HEK293 (cell line): ENCODE results near the gene OGDHL.

Source experiments
- CTCF ChIA-PET: fragments of 350-600 bp; formaldehyde crosslinking; extraction: SDS; loops from one replicate; lab custom pipeline; 2021; ENCODE audit warnings: antibody characterized with exemption; lab: Yijun Ruan, JAX
- POLR2A ChIA-PET: fragments of 300-600 bp; formaldehyde crosslinking; extraction: SDS; loops from one replicate; lab custom pipeline; 2020; ENCODE audit warnings: antibody characterized with exemption, inconsistent platforms; lab: Yijun Ruan, JAX
- H3K27ac ChIP-seq: fragments of 200-500 bp; sonication (Bioruptor generic); 2 replicates; pipeline ENCODE4 v1.5.1; 2014; ENCODE audit warnings: low read depth, low read length, control low read depth, inconsistent platforms; ENCODE audit errors: extremely low read depth
- H3K36me3 ChIP-seq, 2 experiments: fragments of 200-500 bp in 1 of 2; sonication (Bioruptor generic) in 1 of 2; 1 replicate in 1 of 2; 2 replicates in 1 of 2; pipeline ENCODE4 v1.5.1; 2014 to 2017; ENCODE audit warnings: inconsistent platforms in 2 of 2, low read length in 2 of 2; ENCODE audit not compliant: control insufficient read depth in 2 of 2, insufficient read depth in 1 of 2
- H3K4me1 ChIP-seq: fragments of 200-500 bp; sonication (Bioruptor generic); 2 replicates; pipeline ENCODE4 v1.5.1; 2014; ENCODE audit warnings: mild to moderate bottlenecking, low read length, inconsistent platforms; ENCODE audit not compliant: control insufficient read depth, insufficient read depth
- H3K4me3 ChIP-seq: 2 replicates; pipeline ENCODE4 v1.5.1; 2011; ENCODE audit warnings: low read depth, mild to moderate bottlenecking, control low read depth, low read length, moderate library complexity
- H3K9me3 ChIP-seq: fragments of 200-500 bp; sonication (Bioruptor generic); 2 replicates; pipeline ENCODE4 v1.5.1; 2014; ENCODE audit warnings: low read depth, low read length, inconsistent platforms; ENCODE audit not compliant: control insufficient read depth, insufficient read depth
- BCL11B ChIP-seq: fragments of 450-650 bp; formaldehyde crosslinking; IDR thresholded peaks from 2 replicates; pipeline ENCODE4 v1.5.1; 2016; ENCODE audit warnings: low read depth, missing biosample characterization, missing genetic modification characterization
- EGR2 ChIP-seq: fragments of 450-650 bp; formaldehyde crosslinking; IDR thresholded peaks from 2 replicates; pipeline ENCODE4 v1.5.1; 2016; ENCODE audit warnings: low read depth, missing biosample characterization, missing genetic modification characterization
- SP3 ChIP-seq: fragments of 450-650 bp; formaldehyde crosslinking; IDR thresholded peaks from 2 replicates; pipeline ENCODE4 v1.5.1; 2016; ENCODE audit warnings: missing biosample characterization, missing genetic modification characterization
- SP7 ChIP-seq: fragments of 450-650 bp; formaldehyde crosslinking; IDR thresholded peaks from 2 replicates; pipeline ENCODE4 v1.5.1; 2016; ENCODE audit warnings: missing biosample characterization, missing genetic modification characterization
- ZBTB44 ChIP-seq: fragments of 450-650 bp; IDR thresholded peaks from 2 replicates; pipeline ENCODE4 v1.5.1; 2018; ENCODE audit warnings: missing biosample characterization, mild to moderate bottlenecking, missing genetic modification characterization
- ZBTB7A ChIP-seq: fragments of 450-650 bp; formaldehyde crosslinking; IDR thresholded peaks from 2 replicates; pipeline ENCODE4 v1.5.1; 2016; ENCODE audit warnings: low read depth, missing biosample characterization, missing genetic modification characterization
- ZEB2 ChIP-seq: fragments of 450-650 bp; formaldehyde crosslinking; IDR thresholded peaks from 2 replicates; pipeline ENCODE4 v1.5.1; 2016; ENCODE audit warnings: missing biosample characterization, missing genetic modification characterization
- ZNF133 ChIP-seq: fragments of 450-650 bp; formaldehyde crosslinking; IDR thresholded peaks from 2 replicates; pipeline ENCODE4 v1.5.1; 2016; ENCODE audit warnings: missing biosample characterization, missing genetic modification characterization
- ZNF2 ChIP-seq: fragments of 450-650 bp; formaldehyde crosslinking; IDR thresholded peaks from 2 replicates; pipeline ENCODE4 v1.5.1; 2016; ENCODE audit warnings: missing biosample characterization, missing genetic modification characterization
- ZNF24 ChIP-seq: fragments of 450-650 bp; formaldehyde crosslinking; IDR thresholded peaks from 2 replicates; pipeline ENCODE4 v1.5.1; 2016; ENCODE audit warnings: missing biosample characterization, missing genetic modification characterization
- ZNF266 ChIP-seq: fragments of 450-650 bp; formaldehyde crosslinking; IDR thresholded peaks from 2 replicates; pipeline ENCODE4 v1.5.1; 2016; ENCODE audit warnings: missing biosample characterization, missing genetic modification characterization, low read depth
- ZNF311 ChIP-seq: fragments of 450-650 bp; formaldehyde crosslinking; IDR thresholded peaks from 2 replicates; pipeline ENCODE4 v1.5.1; 2017; ENCODE audit warnings: missing biosample characterization, missing genetic modification characterization, borderline replicate concordance
- ZNF324 ChIP-seq: fragments of 450-650 bp; formaldehyde crosslinking; IDR thresholded peaks from 2 replicates; pipeline ENCODE4 v1.5.1; 2016; ENCODE audit warnings: missing biosample characterization, missing genetic modification characterization
- ZNF391 ChIP-seq: fragments of 450-650 bp; formaldehyde crosslinking; IDR thresholded peaks from 2 replicates; pipeline ENCODE4 v1.5.1; 2016; ENCODE audit warnings: low read depth, missing biosample characterization, missing genetic modification characterization, borderline replicate concordance
- ZNF394 ChIP-seq: fragments of 450-650 bp; formaldehyde crosslinking; IDR thresholded peaks from 2 replicates; pipeline ENCODE4 v1.5.1; 2016; ENCODE audit warnings: missing biosample characterization, missing genetic modification characterization, mild to moderate bottlenecking, moderate library complexity, borderline replicate concordance
- ZNF398 ChIP-seq: fragments of 450-650 bp; formaldehyde crosslinking; IDR thresholded peaks from 2 replicates; pipeline ENCODE4 v1.5.1; 2017; ENCODE audit warnings: missing biosample characterization, missing genetic modification characterization
- ZNF473 ChIP-seq: fragments of 450-650 bp; formaldehyde crosslinking; IDR thresholded peaks from 2 replicates; pipeline ENCODE4 v1.5.1; 2017; ENCODE audit warnings: missing biosample characterization, missing genetic modification characterization
- ZNF514 ChIP-seq: fragments of 450-650 bp; formaldehyde crosslinking; IDR thresholded peaks from 2 replicates; pipeline ENCODE4 v1.5.1; 2016; ENCODE audit warnings: missing biosample characterization, missing genetic modification characterization
- ZNF624 ChIP-seq: fragments of 450-650 bp; formaldehyde crosslinking; IDR thresholded peaks from 2 replicates; pipeline ENCODE4 v1.5.1; 2017; ENCODE audit warnings: missing biosample characterization, missing genetic modification characterization
- ZNF629 ChIP-seq: fragments of 450-650 bp; formaldehyde crosslinking; IDR thresholded peaks from 2 replicates; pipeline ENCODE4 v1.5.1; 2017; ENCODE audit warnings: missing biosample characterization, missing genetic modification characterization
- ZNF707 ChIP-seq: fragments of 450-650 bp; formaldehyde crosslinking; IDR thresholded peaks from 2 replicates; pipeline ENCODE4 v1.5.1; 2016; ENCODE audit warnings: missing biosample characterization, missing genetic modification characterization
- ZSCAN16 ChIP-seq: fragments of 450-650 bp; formaldehyde crosslinking; IDR thresholded peaks from 2 replicates; pipeline ENCODE4 v1.5.1; 2016; ENCODE audit warnings: missing biosample characterization, missing genetic modification characterization
- ZSCAN4 ChIP-seq: fragments of 450-650 bp; formaldehyde crosslinking; IDR thresholded peaks from 2 replicates; pipeline ENCODE4 v1.5.1; 2017; ENCODE audit warnings: missing biosample characterization, missing genetic modification characterization
- ZSCAN5A ChIP-seq: fragments of 450-650 bp; formaldehyde crosslinking; IDR thresholded peaks from 2 replicates; pipeline ENCODE4 v1.5.1; 2016; ENCODE audit warnings: missing biosample characterization, missing genetic modification characterization

OGDHL gene

GRCh38 chr10:49689882-49690510 is 72.1 kb downstream of the OGDHL start (continued):
- TF ChIP-seq ZSCAN16 (no peak), ZBTB7A (tag by site-specific recombination) (no peak)

- CTCF ChIA-PET, result no interaction called here
- H3K36me3 ChIP-seq, result no peaks in the 10 kb centered on the region
- POLR2A ChIA-PET, result no interaction called here
- no peak overlapping the region for H3K4me3 ChIP-seq
- TF ChIP-seq ZNF24 (tag by site-specific recombination) (no peak), EGR2 (tag by site-specific recombination) (no peak), ZNF629 (tag by site-specific recombination) (no peak), ZSCAN5A (tag by site-specific recombination) (no peak), SP3 (no peak), ZNF514 (tag by site-specific recombination) (no peak), ZNF394 (tag by site-specific recombination) (no peak), ZBTB44 (tag by site-specific recombination) (no peak), ZSCAN4 (tag by site-specific recombination) (no peak), ZNF707 (tag by site-specific recombination) (no peak)
- no peak overlapping the region for H3K27ac ChIP-seq
- H3K9me3 ChIP-seq, result no peaks in the 10 kb centered on the region
- no peaks in the 10 kb centered on the region for H3K4me1 ChIP-seq
Measured at GRCh38 chr10:49688920-49689319, 73.2 kb downstream of the OGDHL start.

GRCh38 chr10:49688261-49688846 is 73.8 kb downstream of the OGDHL start:
- H3K4me1 ChIP-seq, result no peaks in the 10 kb centered on the region
- H3K27ac ChIP-seq, result no peak overlapping the region
- CTCF ChIA-PET, result interaction anchor here (0.6 to 1.0 kb wide), 2 partner anchors 12 to 1228 kb away, joined by 3 read pairs; no protein-coding TSS in a partner anchor
- no peak overlapping the region for H3K4me3 ChIP-seq
- no peaks in the 10 kb centered on the region for H3K9me3 ChIP-seq
- no peaks in the 10 kb centered on the region for H3K36me3 ChIP-seq
- TF ChIP-seq ZNF2 (tag by site-specific recombination) (no peak), ZNF391 (tag by site-specific recombination) (no peak), ZNF324 (tag by site-specific recombination) (no peak), ZNF311 (no peak), BCL11B (no peak), ZNF266 (tag by site-specific recombination) (no peak), ZBTB44 (tag by site-specific recombination) (no peak), ZNF473 (tag by site-specific recombination) (no peak), ZNF133 (tag by site-specific recombination) (no peak), ZNF624 (tag by site-specific recombination) (no peak), ZNF514 (tag by site-specific recombination) (no peak), ZNF398 (tag by site-specific recombination) (no peak), SP7 (tag by site-specific recombination) (no peak), ZEB2 (no peak)
- TF ChIP-seq, all 188 proteins: peak for 0
- POLR2A ChIA-PET, result no interaction called here
